ENCODE measurements around the gene RAB3IL1. TPM values are rescaled to one million over a fixed set of nuclear protein-coding genes. Genes with fewer than 3 reads are reported as not detected.

The RAB3IL1 gene

DNA sequence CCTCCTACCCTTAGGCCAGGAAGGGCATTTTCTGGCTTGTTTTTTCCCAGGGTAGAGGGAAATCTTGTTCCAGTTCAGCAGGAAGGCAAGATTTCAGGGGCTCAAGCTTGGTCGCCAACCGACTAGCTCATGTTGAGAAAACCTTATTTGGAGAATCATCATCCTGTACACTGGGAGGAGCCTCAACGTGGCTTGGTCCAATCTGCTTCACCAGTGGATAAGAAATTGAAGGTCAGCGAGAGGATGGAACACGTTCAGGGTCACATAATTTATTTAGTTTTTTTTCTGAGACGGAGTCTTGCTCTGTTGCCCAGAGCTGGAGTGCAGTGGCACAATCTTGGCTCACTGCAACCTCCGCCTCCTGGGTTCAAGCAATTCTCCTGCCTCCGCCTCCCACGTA lies 68.7 kb downstream of the RAB3IL1 start:
- Histone ChIP-seq H3K27ac (replicated peaks; ENCODE audit: low read length) (no peak overlapping the region), H2AK5ac (ENCODE audit: low read depth, low read length) (no peak overlapping the region), H3K9me3 (replicated peaks in 1 of 2; ENCODE audit: control insufficient read depth in 2 of 2, insufficient read depth in 1 of 2, low read depth in 1 of 2, low read length in 2 of 2) (no peaks in the 10 kb centered on the region), H3K18ac (ENCODE audit: low read length) (no peak overlapping the region), H3K14ac (ENCODE audit: low read length) (no peak overlapping the region), H3K23ac (ENCODE audit: low read depth, low read length, poor library complexity) (no peak overlapping the region), H2BK12ac (ENCODE audit: low read length) (no peak overlapping the region), H3K9ac (ENCODE audit: low read depth, low read length, poor library complexity) (no peak overlapping the region), H3K4me1 (ENCODE audit: control insufficient read depth in 2 of 2, insufficient read depth in 1 of 2, low read depth in 1 of 2, low read length in 2 of 2) (no peaks in the 10 kb centered on the region), H3K4ac (ENCODE audit: low read length) (no peak overlapping the region), H3K36me3 (replicated peaks in 1 of 2; ENCODE audit: control insufficient read depth in 2 of 2, insufficient read depth in 2 of 2, low read length in 2 of 2) (peaks cover 57 to 97% of the 10 kb centered on the region in 2 donors), H2BK5ac (ENCODE audit: low read length) (no peak overlapping the region), H2BK15ac (ENCODE audit: low read length) (no peak overlapping the region), H3K4me2 (ENCODE audit: insufficient read depth, low read length, poor library complexity, severe bottlenecking) (no peak overlapping the region), H2AFZ (ENCODE audit: low read length) (no peak overlapping the region), H4K91ac (ENCODE audit: low read depth, low read length, poor library complexity) (no peak overlapping the region), H4K8ac (ENCODE audit: low read depth, low read length) (no peak overlapping the region), H3K27me3 (ENCODE audit: control insufficient read depth in 3 of 3, insufficient read depth in 3 of 3, low read depth in 1 of 3, low read length in 3 of 3) (no peaks in the 10 kb centered on the region), H3K79me1 (ENCODE audit: low read depth, low read length) (peaks cover 5% of the 10 kb centered on the region), H2BK120ac (ENCODE audit: low read depth, low read length) (no peak overlapping the region), H3K4me3 (ENCODE audit: low read length in 2 of 2) (no peak overlapping the region)
- WGBS, 2 donors (ENCODE audit: extremely low coverage in 2 of 2, insufficient read length in 2 of 2, insufficient replicate concordance in 1 of 2) = no CpG with 5 or more reads among the region's 9 CpGs
- DNase-seq (ENCODE audit: low spot score) = no peak

DNA sequence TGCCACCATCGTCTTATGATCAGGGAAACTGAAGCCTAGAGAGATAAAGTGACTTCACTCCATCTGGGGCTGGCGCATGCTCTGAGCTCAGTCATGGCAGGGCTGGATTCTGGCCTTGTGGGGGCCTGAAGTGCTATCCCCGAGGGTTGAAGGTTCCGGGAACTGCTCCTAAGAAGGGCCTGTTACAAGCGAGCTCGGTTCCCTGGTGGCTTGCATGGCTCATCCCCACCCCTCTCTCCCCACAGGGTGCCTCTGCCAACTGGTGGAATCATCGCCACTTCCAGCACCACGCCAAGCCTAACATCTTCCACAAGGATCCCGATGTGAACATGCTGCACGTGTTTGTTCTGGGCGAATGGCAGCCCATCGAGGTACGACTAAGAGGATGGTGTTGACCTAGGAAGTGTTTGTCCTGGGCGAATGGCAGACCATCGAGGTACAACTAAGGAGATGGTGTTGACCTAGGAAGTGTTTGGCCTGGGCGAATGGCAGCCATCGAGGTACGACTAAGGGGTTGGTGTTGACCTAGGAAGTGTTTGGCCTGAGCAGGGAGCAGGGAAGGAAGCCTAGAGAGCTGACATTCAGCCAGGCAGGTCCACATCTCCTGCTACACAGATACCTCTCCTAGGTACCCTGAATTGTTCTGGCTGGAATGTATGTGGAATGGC lies 69.3 kb downstream of the RAB3IL1 start:
- no peaks in the 10 kb centered on the region for H3K4me1 ChIP-seq (ENCODE audit: control insufficient read depth in 2 of 2, insufficient read depth in 1 of 2, low read depth in 1 of 2, low read length in 2 of 2)
- H3K18ac ChIP-seq (ENCODE audit: low read length) = no peak overlapping the region
- H2AK5ac ChIP-seq (ENCODE audit: low read depth, low read length) = no peak overlapping the region
- DNase-seq (ENCODE audit: low spot score) = no peak
- H3K14ac ChIP-seq (ENCODE audit: low read length) = no peak overlapping the region
- no peak overlapping the region for H4K91ac ChIP-seq (ENCODE audit: low read depth, low read length, poor library complexity)
- no peak overlapping the region for H2BK12ac ChIP-seq (ENCODE audit: low read length)
- H3K4me3 ChIP-seq (ENCODE audit: low read length in 2 of 2) = no peak overlapping the region
- H2BK5ac ChIP-seq (ENCODE audit: low read length) = no peak overlapping the region
- no peak overlapping the region for H3K4ac ChIP-seq (ENCODE audit: low read length)
- H2AFZ ChIP-seq (ENCODE audit: low read length) = no peak overlapping the region
- no peak overlapping the region for H3K9ac ChIP-seq (ENCODE audit: low read depth, low read length, poor library complexity)
- no CpG with 5 or more reads among the region's 18 CpGs for WGBS, 2 donors (ENCODE audit: extremely low coverage in 2 of 2, insufficient read length in 2 of 2, insufficient replicate concordance in 1 of 2)
- no peak overlapping the region for H3K27ac ChIP-seq (replicated peaks; ENCODE audit: low read length)
- H3K9me3 ChIP-seq (replicated peaks in 1 of 2; ENCODE audit: control insufficient read depth in 2 of 2, insufficient read depth in 1 of 2, low read depth in 1 of 2, low read length in 2 of 2) = no peaks in the 10 kb centered on the region
- H2BK15ac ChIP-seq (ENCODE audit: low read length) = no peak overlapping the region
- no peak overlapping the region for H3K23ac ChIP-seq (ENCODE audit: low read depth, low read length, poor library complexity)
- H3K4me2 ChIP-seq (ENCODE audit: insufficient read depth, low read length, poor library complexity, severe bottlenecking) = no peak overlapping the region
- H2BK120ac ChIP-seq (ENCODE audit: low read depth, low read length) = no peak overlapping the region
- no peak overlapping the region for H4K8ac ChIP-seq (ENCODE audit: low read depth, low read length)
- peaks cover 56 to 98% of the 10 kb centered on the region in 2 donors for H3K36me3 ChIP-seq (replicated peaks in 1 of 2; ENCODE audit: control insufficient read depth in 2 of 2, insufficient read depth in 2 of 2, low read length in 2 of 2)
- H3K79me1 ChIP-seq (ENCODE audit: low read depth, low read length) = peaks cover 5% of the 10 kb centered on the region
- no peaks in the 10 kb centered on the region for H3K27me3 ChIP-seq (ENCODE audit: control insufficient read depth in 3 of 3, insufficient read depth in 3 of 3, low read depth in 1 of 3, low read length in 3 of 3)

Small RNA genes lying within 50 kb of the gene (small RNA-seq; reads per million reads assigned to genes)
- gene MIR6746 (ENCODE audit: insufficient read depth) (not detected), gene RNU6-1243P (ENCODE audit: insufficient read depth) (not detected)
